HEK293T (cell line): Measurements from ENCODE around the gene PKM.

Source experiments
- FOXK2 ChIP-seq: fragments of 450-650 bp; IDR thresholded peaks from 2 replicates; pipeline ENCODE4 v1.6.1; 2016; ENCODE audit warnings: mild to moderate bottlenecking
- FOXM1 ChIP-seq: fragments of 450-650 bp; IDR thresholded peaks from 2 replicates; pipeline ENCODE4 v1.6.1; 2017; ENCODE audit warnings: mild to moderate bottlenecking, borderline replicate concordance
- HDGF ChIP-seq: fragments of 450-650 bp; IDR thresholded peaks from 2 replicates; pipeline ENCODE4 v1.6.1; 2017; ENCODE audit warnings: antibody characterized with exemption, borderline replicate concordance
- NFRKB ChIP-seq: fragments of 450-650 bp; IDR thresholded peaks from 2 replicates; pipeline ENCODE4 v1.6.1; 2016; ENCODE audit warnings: mild to moderate bottlenecking, moderate library complexity

DNA sequence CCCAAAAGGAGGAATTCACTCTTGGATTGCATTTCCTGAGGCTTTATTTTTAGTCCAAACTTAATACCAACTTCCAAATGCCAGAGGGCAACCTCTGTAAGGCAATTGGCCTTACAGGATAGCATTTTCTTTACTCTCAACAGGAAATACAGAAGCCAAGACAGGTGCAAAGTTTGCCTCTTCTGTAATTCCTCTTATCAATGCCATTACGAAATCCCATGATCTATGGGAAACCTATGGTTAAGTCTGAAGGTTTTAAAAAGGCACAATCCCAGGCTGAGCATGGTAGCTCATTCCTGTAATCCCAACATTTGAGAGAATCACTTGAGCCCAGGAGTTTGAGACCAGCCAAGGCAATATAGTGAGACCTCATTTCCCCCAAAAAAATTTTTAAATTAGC lies 14.9 kb downstream of the PKM start:
- TF ChIP-seq FOXK2 (no peak), NFRKB (no peak), FOXM1 (no peak), HDGF (no peak)
